ENCODE results near the gene ALOXE3.

ALOXE3 gene

GRCh38 chr17:8133941-8134340, 15.6 kb upstream of the ALOXE3 start:
- ATAC-seq (ENCODE audit: low read depth) (0 out of 3 replicates have a peak, but pooled peaks have one; percentile 3), DNase-seq (ENCODE audit: low spot score) (no peak)
- H3K36me3 ChIP-seq (ENCODE audit: low read depth): no peaks in the 10 kb centered on the region
- no peak for TF ChIP-seq CTCF (IDR thresholded peaks at IDR 0.05; ENCODE audit: poor library complexity, severe bottlenecking)
- H3K4me3 ChIP-seq (ENCODE audit: severe bottlenecking): no peak overlapping the region
- H3K4me1 ChIP-seq (ENCODE audit: insufficient read depth, poor library complexity, severe bottlenecking): peaks cover 2% of the 10 kb centered on the region
- H3K9me3 ChIP-seq (ENCODE audit: severe bottlenecking): no peaks in the 10 kb centered on the region
- H3K27ac ChIP-seq (ENCODE audit: poor library complexity, severe bottlenecking): peak overlapping the region; percentile 44
- no peaks in the 10 kb centered on the region for H3K27me3 ChIP-seq (ENCODE audit: insufficient read depth, poor library complexity, severe bottlenecking)

GRCh38 chr17:8133399-8133798, 15.1 kb upstream of the ALOXE3 start:
- peak overlapping the region; percentile 44 for H3K27ac ChIP-seq (ENCODE audit: poor library complexity, severe bottlenecking)
- H3K9me3 ChIP-seq (ENCODE audit: severe bottlenecking): no peaks in the 10 kb centered on the region
- no peak overlapping the region for H3K4me3 ChIP-seq (ENCODE audit: severe bottlenecking)

GRCh38 chr17:8131844-8132441, 13.6 kb upstream of the ALOXE3 start:
- H3K27me3 ChIP-seq (ENCODE audit: insufficient read depth, poor library complexity, severe bottlenecking): no peaks in the 10 kb centered on the region
- no peaks in the 10 kb centered on the region for H3K9me3 ChIP-seq (ENCODE audit: severe bottlenecking)
- DNase-seq (ENCODE audit: low spot score): no peak
- no peak overlapping the region for H3K27ac ChIP-seq (ENCODE audit: poor library complexity, severe bottlenecking)
- TF ChIP-seq CTCF (IDR thresholded peaks at IDR 0.05; ENCODE audit: poor library complexity, severe bottlenecking): no peak
- H3K36me3 ChIP-seq (ENCODE audit: low read depth): no peaks in the 10 kb centered on the region
- H3K4me1 ChIP-seq (ENCODE audit: insufficient read depth, poor library complexity, severe bottlenecking): no peaks in the 10 kb centered on the region
- peak; percentile 73 for ATAC-seq (ENCODE audit: low read depth)
- no peak overlapping the region for H3K4me3 ChIP-seq (ENCODE audit: severe bottlenecking)

More at GRCh38 chr17:8133399-8133798, 15.1 kb upstream of the ALOXE3 start:
- Histone ChIP-seq H3K27me3 (ENCODE audit: insufficient read depth, poor library complexity, severe bottlenecking) (no peaks in the 10 kb centered on the region), H3K36me3 (ENCODE audit: low read depth) (no peaks in the 10 kb centered on the region), H3K4me1 (ENCODE audit: insufficient read depth, poor library complexity, severe bottlenecking) (peaks cover 2% of the 10 kb centered on the region)
- ATAC-seq (ENCODE audit: low read depth) (no peak), DNase-seq (ENCODE audit: low spot score) (no peak)
- no peak for TF ChIP-seq CTCF (IDR thresholded peaks at IDR 0.05; ENCODE audit: poor library complexity, severe bottlenecking)

GRCh38 chr17:8128125-8128784, 9.9 kb upstream of the ALOXE3 start:
- Histone ChIP-seq H3K36me3 (ENCODE audit: low read depth) (no peaks in the 10 kb centered on the region), H3K27ac (ENCODE audit: poor library complexity, severe bottlenecking) (no peak overlapping the region), H3K9me3 (ENCODE audit: severe bottlenecking) (no peaks in the 10 kb centered on the region), H3K4me3 (ENCODE audit: severe bottlenecking) (no peak overlapping the region), H3K27me3 (ENCODE audit: insufficient read depth, poor library complexity, severe bottlenecking) (no peaks in the 10 kb centered on the region), H3K4me1 (ENCODE audit: insufficient read depth, poor library complexity, severe bottlenecking) (peaks cover 5% of the 10 kb centered on the region)
- DNase-seq (ENCODE audit: low spot score) (no peak), ATAC-seq (ENCODE audit: low read depth) (no peak)
- TF ChIP-seq CTCF (IDR thresholded peaks at IDR 0.05; ENCODE audit: poor library complexity, severe bottlenecking): no peak

Measured in RWPE2 (cell line).